K562 (cell line): Measurements from ENCODE around the gene ANHX. TPM values are rescaled to one million over a fixed set of nuclear protein-coding genes. Genes with fewer than 3 reads are reported as not detected.

Experiments used
- ATAC-seq: fragments of 200-7000 bp; cut with Tn5 transposase; 3 replicates; pipeline ENCODE4 v1.9.1; 2020; ENCODE audit warnings: moderate library complexity
- BruUV-seq: library from RNA; stranded (reverse); fragments of 400-500 nt; replicated peaks from 2 replicates; lab custom pipeline; 2021; lab: Mats Ljungman, UMichigan
- CTCF ChIA-PET: fragments of 300-600 bp; formaldehyde crosslinking; extraction: SDS; loops from one replicate; lab custom pipeline; 2021; ENCODE audit warnings: low intra/inter-chr PET ratio; lab: Yijun Ruan, JAX
- POLR2A ChIA-PET: fragments of 300-600, 350-650 bp; sonication (Branson Sonifier 250); formaldehyde crosslinking; extraction: SDS; loops from one replicate; lab custom pipeline; 2021; ENCODE audit warnings: antibody characterized with exemption, inconsistent platforms; lab: Yijun Ruan, JAX
- DNase-seq, 4 experiments: peaks; one replicate each; pipeline versions ENCODE4 v3.0.0 to v3.0.0-alpha.2; 2011 to 2018; ENCODE audit warnings: low spot score in 3 of 4, mixed read lengths in 3 of 4; ENCODE audit errors: extremely low read depth in 1 of 4
- FAIRE-seq: peaks from 2 replicates; lab custom pipeline; 2011; peaks lifted over from hg19 to GRCh38; lab: Jason Lieb, UNC
- H2AFZ ChIP-seq: 2 replicates; pipeline ENCODE4 v1.6.0; 2011; ENCODE audit warnings: low read depth, low read length, control low read depth, inconsistent platforms
- H3K27ac ChIP-seq: fragments of 200-600 bp; 3 replicates; pipeline ENCODE4 v1.8.0; 2011; ENCODE audit warnings: low read depth, mild to moderate bottlenecking, control low read depth, inconsistent platforms, low read length, moderate library complexity, mixed read lengths; ENCODE audit errors: extremely low read depth
- H3K27me3 ChIP-seq, 2 experiments: fragments of 300-600 bp in 1 of 2; 2 replicates in 1 of 2; 3 replicates in 1 of 2; pipeline versions ENCODE4 v1.6.0 to v1.8.0; 2011; ENCODE audit warnings: inconsistent platforms in 2 of 2, low read length in 2 of 2, mild to moderate bottlenecking in 1 of 2, mixed read lengths in 1 of 2, moderate library complexity in 1 of 2; ENCODE audit not compliant: control insufficient read depth in 2 of 2, insufficient read depth in 2 of 2
- H3K36me3 ChIP-seq: fragments of 300-600 bp; 3 replicates; pipeline ENCODE4 v1.8.0; 2011; ENCODE audit warnings: mild to moderate bottlenecking, low read length, inconsistent platforms; ENCODE audit not compliant: control insufficient read depth, insufficient read depth
- H3K4me1 ChIP-seq, 2 experiments: fragments of 200-600 bp in 1 of 2; replicated peaks in 1 of 2; 2 replicates in 1 of 2; 3 replicates in 1 of 2; pipeline versions ENCODE4 v1.5.1 to v1.8.0; 2011; ENCODE audit warnings: inconsistent platforms in 2 of 2, low read length in 2 of 2, mild to moderate bottlenecking in 1 of 2, mixed read lengths in 1 of 2, moderate library complexity in 1 of 2; ENCODE audit not compliant: control insufficient read depth in 2 of 2, insufficient read depth in 2 of 2
- H3K4me2 ChIP-seq: 2 replicates; pipeline ENCODE4 v1.6.1; 2011; ENCODE audit warnings: low read length, control low read depth, inconsistent platforms, mixed read lengths; ENCODE audit not compliant: insufficient read depth
- H3K4me3 ChIP-seq: fragments of 200-600 bp; sonication (generic), shearing (Covaris generic); 2 replicates; pipeline ENCODE4 v1.5.1; 2016; ENCODE audit warnings: control low read depth, inconsistent platforms
- H3K79me2 ChIP-seq: fragments of 200-600 bp; 3 replicates; pipeline ENCODE4 v1.8.0; 2011; ENCODE audit warnings: low read length, inconsistent platforms; ENCODE audit not compliant: control insufficient read depth, insufficient read depth
- H3K9ac ChIP-seq, 2 experiments: 2 replicates each; pipeline versions ENCODE4 v1.6.0 to v1.6.1; 2011; ENCODE audit warnings: low read depth in 2 of 2, low read length in 2 of 2, control low read depth in 1 of 2, inconsistent platforms in 1 of 2, mild to moderate bottlenecking in 1 of 2, mixed read lengths in 1 of 2; ENCODE audit not compliant: insufficient read depth in 1 of 2
- H3K9me1 ChIP-seq: one replicate; pipeline ENCODE4 v1.6.0; 2011; ENCODE audit warnings: inconsistent platforms, mild to moderate bottlenecking, low read length, moderate library complexity; ENCODE audit not compliant: control insufficient read depth, insufficient read depth
- H3K9me3 ChIP-seq: replicated peaks from 2 replicates; pipeline ENCODE4 v1.5.1; 2011; ENCODE audit warnings: low read depth, low read length, inconsistent platforms; ENCODE audit not compliant: control insufficient read depth, insufficient read depth
- H4K20me1 ChIP-seq: replicated peaks from 2 replicates; pipeline ENCODE4 v1.6.1; 2011; ENCODE audit warnings: low read length, inconsistent platforms, mixed read lengths; ENCODE audit not compliant: control insufficient read depth, insufficient read depth
- CBX5 ChIP-seq: IDR thresholded peaks from 2 replicates; pipeline ENCODE4 v1.6.1; 2014; ENCODE audit warnings: low read depth, borderline replicate concordance
- FUS ChIP-seq: fragments of 200-400 bp; formaldehyde crosslinking; optimal IDR thresholded peaks from 2 replicates; pipeline ENCODE3; 2017; ENCODE audit warnings: low read depth, low read length
- LARP7 ChIP-seq: fragments of 450-650 bp; IDR thresholded peaks from 2 replicates; pipeline ENCODE4 v1.6.1; 2016
- MCM3 ChIP-seq: fragments of 450-650 bp; IDR thresholded peaks from 2 replicates; pipeline ENCODE4 v1.6.1; 2016
- MYBL2 ChIP-seq, 2 experiments: fragments of 450-650 bp in 1 of 2; sonication (generic) in 1 of 2; formaldehyde crosslinking in 1 of 2; IDR thresholded peaks; 2 replicates each; pipeline versions ENCODE4 v1.6.1 to v1.8.1; 2017 to 2022; ENCODE audit warnings: borderline replicate concordance in 1 of 2, inconsistent platforms in 1 of 2, low read depth in 1 of 2, mild to moderate bottlenecking in 1 of 2, missing genetic modification reagents in 1 of 2, moderate library complexity in 1 of 2
- NFRKB ChIP-seq: fragments of 450-650 bp; IDR thresholded peaks from 2 replicates; pipeline ENCODE4 v1.6.1; 2016; ENCODE audit warnings: low read depth
- RBM25 ChIP-seq: fragments of 200-400 bp; formaldehyde crosslinking; IDR thresholded peaks from 2 replicates; pipeline ENCODE4 v1.6.1; 2018; ENCODE audit warnings: low read length, low read depth, moderate library complexity; ENCODE audit not compliant: severe bottlenecking
- TRIM24 ChIP-seq, 2 experiments: fragments of 450-650 bp; IDR thresholded peaks; 2 replicates each; pipeline ENCODE4 v1.6.1; 2016
- XRCC3 ChIP-seq: fragments of 450-650 bp; IDR thresholded peaks from 2 replicates; pipeline ENCODE4 v1.6.1; 2017; ENCODE audit warnings: mild to moderate bottlenecking, moderate library complexity
- ZEB2 ChIP-seq: fragments of 450-650 bp; IDR thresholded peaks from 2 replicates; pipeline ENCODE4 v1.6.1; 2016
- ZNF384 ChIP-seq: IDR thresholded peaks from 2 replicates; pipeline ENCODE4 v1.6.1; 2012; ENCODE audit warnings: low read depth, low read length, improper control_type of control experiment
- ZNF696 ChIP-seq: fragments of 250-450 bp; sonication (Bioruptor Pico); conservative IDR thresholded peaks from 2 replicates; pipeline ENCODE4 v1.4.0; 2020; ENCODE audit warnings: mild to moderate bottlenecking, moderate library complexity
- WGBS: fragments of 100-300 bp; shearing (Covaris generic); methylation state at CpG from one replicate; pipeline ENCODE4 v1.1.6; 2016; ENCODE audit warnings: low coverage, mixed read lengths; ENCODE audit not compliant: insufficient coverage; ENCODE audit errors: missing lambda C conversion rate; 5-methylcytosine and 5-hydroxymethylcytosine counted together
- in situ Hi-C: fragments of 300-500 bp; cut with MboI; formaldehyde crosslinking; loops from 4 replicates; pipeline ENCODE4 v1.15.0; 2018; ENCODE audit warnings: inconsistent platforms, mixed read lengths
- intact Hi-C: fragments of 100-400 bp; cut with micrococcal nuclease; formaldehyde crosslinking; loops from 2 replicates; pipeline ENCODE4 v1.14.2; 2022
- polyA plus RNA-seq, 8 experiments: library from polyadenylated mRNA; depleted of rRNA in 4 of 8; stranded (reverse) in 5 of 8; unstranded in 3 of 8; fragments of >200 nt; fragmentation: Nextera tagmentation in 2 of 8; fragmentation: Illumina TruSeq in 1 of 8; extraction: Ambion mirVana in 2 of 8; extraction: Trizol in 1 of 8; gene quantifications; 2 replicates each; pipeline versions ENCODE4 v1.2.1 to v1.2.3, GENCODE V29; 2011 to 2014; ENCODE audit warnings: inconsistent platforms in 1 of 8, missing spikeins in 1 of 8
- total RNA-seq, 7 experiments: library from RNA; depleted of rRNA in 6 of 7; stranded (reverse); fragments of >200 nt in 6 of 7; fragmentation: Illumina TruSeq in 2 of 7; extraction: Trizol in 2 of 7; gene quantifications; 2 replicates each; pipeline versions ENCODE4 v1.2.1 to v1.2.3, GENCODE V29; 2011 to 2021; ENCODE audit warnings: low replicate concordance in 1 of 7
- TF ChIP-seq, protein P1 (sequence below): fragments of 250-450 bp; sonication (Bioruptor Pico); IDR thresholded peaks from 2 replicates; pipeline ENCODE4 v1.8.0; 2022; ENCODE audit warnings: moderate library complexity, mild to moderate bottlenecking, inconsistent platforms
- TF ChIP-seq, protein P2 (sequence below): fragments of 450-650 bp; IDR thresholded peaks from 2 replicates; pipeline ENCODE4 v1.6.1; 2014; ENCODE audit warnings: low read depth, mild to moderate bottlenecking, moderate library complexity, borderline replicate concordance
- TF ChIP-seq, protein P3 (sequence below): fragments of 450-650 bp; IDR thresholded peaks from 2 replicates; pipeline ENCODE4 v1.6.1; 2018; ENCODE audit warnings: mild to moderate bottlenecking, low read depth; ENCODE audit not compliant: partially characterized antibody

ANHX gene
- total and polyA plus RNA-seq, 9 of the 15 experiments (the other 6 are each of a cell fraction or from before 2014, with no cell fraction given) = not detected

DNA sequence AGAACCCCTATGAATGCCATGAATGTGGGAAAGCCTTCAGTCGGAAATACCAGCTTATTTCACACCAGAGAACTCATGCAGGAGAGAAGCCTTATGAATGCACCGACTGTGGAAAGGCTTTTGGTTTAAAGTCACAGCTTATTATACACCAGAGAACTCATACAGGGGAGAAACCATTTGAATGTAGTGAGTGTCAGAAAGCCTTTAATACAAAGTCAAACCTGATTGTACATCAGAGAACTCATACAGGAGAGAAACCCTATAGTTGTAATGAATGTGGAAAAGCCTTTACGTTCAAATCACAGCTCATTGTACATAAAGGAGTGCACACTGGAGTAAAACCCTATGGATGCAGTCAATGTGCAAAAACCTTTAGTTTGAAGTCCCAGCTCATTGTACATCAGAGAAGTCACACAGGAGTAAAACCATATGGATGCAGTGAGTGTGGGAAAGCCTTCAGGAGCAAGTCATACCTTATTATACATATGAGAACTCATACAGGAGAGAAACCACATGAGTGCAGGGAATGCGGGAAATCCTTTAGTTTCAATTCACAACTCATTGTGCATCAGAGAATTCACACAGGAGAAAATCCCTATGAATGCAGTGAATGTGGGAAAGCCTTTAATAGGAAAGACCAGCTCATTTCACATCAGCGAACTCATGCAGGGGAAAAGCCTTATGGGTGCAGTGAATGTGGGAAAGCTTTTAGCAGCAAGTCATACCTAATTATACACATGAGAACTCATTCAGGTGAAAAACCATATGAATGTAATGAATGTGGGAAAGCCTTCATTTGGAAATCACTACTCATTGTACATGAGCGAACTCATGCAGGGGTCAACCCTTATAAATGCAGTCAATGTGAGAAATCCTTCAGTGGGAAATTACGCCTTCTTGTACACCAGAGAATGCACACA lies 32.1 kb downstream of the ANHX start (continued):
- TF ChIP-seq ZNF696 (CRISPR knock-in tag) (no peak), FUS (no peak)

DNA sequence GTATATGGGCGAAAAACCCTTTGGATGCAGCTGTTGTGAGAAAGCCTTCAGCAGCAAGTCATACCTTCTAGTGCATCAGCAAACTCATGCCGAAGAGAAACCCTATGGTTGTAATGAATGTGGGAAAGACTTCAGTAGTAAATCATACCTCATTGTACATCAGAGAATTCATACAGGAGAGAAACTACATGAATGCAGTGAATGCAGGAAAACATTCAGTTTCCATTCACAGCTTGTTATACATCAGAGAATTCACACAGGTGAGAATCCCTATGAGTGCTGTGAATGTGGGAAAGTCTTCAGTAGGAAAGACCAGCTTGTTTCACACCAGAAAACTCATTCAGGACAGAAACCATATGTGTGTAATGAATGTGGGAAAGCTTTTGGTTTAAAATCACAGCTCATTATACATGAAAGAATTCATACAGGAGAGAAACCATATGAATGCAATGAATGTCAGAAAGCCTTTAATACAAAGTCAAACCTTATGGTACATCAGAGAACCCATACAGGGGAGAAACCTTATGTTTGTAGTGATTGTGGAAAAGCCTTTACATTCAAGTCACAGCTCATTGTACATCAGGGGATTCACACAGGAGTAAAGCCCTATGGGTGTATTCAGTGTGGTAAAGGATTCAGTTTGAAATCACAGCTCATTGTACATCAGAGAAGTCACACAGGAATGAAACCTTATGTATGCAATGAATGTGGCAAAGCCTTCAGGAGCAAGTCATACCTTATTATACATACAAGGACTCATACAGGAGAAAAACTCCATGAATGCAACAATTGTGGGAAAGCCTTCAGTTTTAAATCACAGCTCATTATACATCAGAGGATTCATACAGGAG lies 33.0 kb downstream of the ANHX start:
- CTCF ChIA-PET = no interaction called here
- H3K9me1 ChIP-seq = no peaks in the 10 kb centered on the region
- no peaks in the 10 kb centered on the region for H3K27me3 ChIP-seq
- H3K4me3 ChIP-seq = no peak overlapping the region
- in situ Hi-C loops = no loop called here
- H3K4me1 ChIP-seq = no peaks in the 10 kb centered on the region
- intact Hi-C loops = no loop called here
- H3K9ac ChIP-seq = no peak overlapping the region
- no peak overlapping the region for H3K27ac ChIP-seq
- BruUV-seq = no TSS peak
- H3K79me2 ChIP-seq = no peaks in the 10 kb centered on the region
- H3K36me3 ChIP-seq = peaks cover 23% of the 10 kb centered on the region
- H3K4me2 ChIP-seq = no peak overlapping the region
- WGBS = 95% methylated on average over 2 of the region's 2 CpGs
- no peaks in the 10 kb centered on the region for H4K20me1 ChIP-seq
- no peak for DNase-seq
- peaks cover 40% of the 10 kb centered on the region for H3K9me3 ChIP-seq
- ATAC-seq = no peak
- no peak overlapping the region for H2AFZ ChIP-seq
- FAIRE-seq = no peak
- POLR2A ChIA-PET = no interaction called here
- TF ChIP-seq ZNF384 (no peak), TRIM24 (IDR thresholded peaks at IDR 0.05) (peak in 1 of 2 experiments; percentile 32; a peak in 1 of 4 replicates), MCM3 (no peak), LARP7 (no peak), NFRKB (peak; percentile 36; the same call in 1 of the 2 replicates), XRCC3 (peak; percentile 78; the same call in 1 of the 2 replicates), RBM25 (peak; percentile 57), MYBL2 (IDR thresholded peaks at IDR 0.05; ENCODE audit: low read depth) (no peak), MYBL2 (CRISPR knock-in tag; IDR thresholded peaks at IDR 0.05; ENCODE audit: borderline replicate concordance) (no peak), ZEB2 (peak; percentile 62), CBX5 (peak; percentile 56; the same call in 1 of the 2 replicates)
- TF ChIP-seq, protein P1, sequence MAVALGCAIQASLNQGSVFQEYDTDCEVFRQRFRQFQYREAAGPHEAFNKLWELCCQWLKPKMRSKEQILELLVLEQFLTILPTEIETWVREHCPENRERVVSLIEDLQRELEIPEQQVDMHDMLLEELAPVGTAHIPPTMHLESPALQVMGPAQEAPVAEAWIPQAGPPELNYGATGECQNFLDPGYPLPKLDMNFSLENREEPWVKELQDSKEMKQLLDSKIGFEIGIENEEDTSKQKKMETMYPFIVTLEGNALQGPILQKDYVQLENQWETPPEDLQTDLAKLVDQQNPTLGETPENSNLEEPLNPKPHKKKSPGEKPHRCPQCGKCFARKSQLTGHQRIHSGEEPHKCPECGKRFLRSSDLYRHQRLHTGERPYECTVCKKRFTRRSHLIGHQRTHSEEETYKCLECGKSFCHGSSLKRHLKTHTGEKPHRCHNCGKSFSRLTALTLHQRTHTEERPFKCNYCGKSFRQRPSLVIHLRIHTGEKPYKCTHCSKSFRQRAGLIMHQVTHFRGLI = no peak
- TF ChIP-seq, protein P2, sequence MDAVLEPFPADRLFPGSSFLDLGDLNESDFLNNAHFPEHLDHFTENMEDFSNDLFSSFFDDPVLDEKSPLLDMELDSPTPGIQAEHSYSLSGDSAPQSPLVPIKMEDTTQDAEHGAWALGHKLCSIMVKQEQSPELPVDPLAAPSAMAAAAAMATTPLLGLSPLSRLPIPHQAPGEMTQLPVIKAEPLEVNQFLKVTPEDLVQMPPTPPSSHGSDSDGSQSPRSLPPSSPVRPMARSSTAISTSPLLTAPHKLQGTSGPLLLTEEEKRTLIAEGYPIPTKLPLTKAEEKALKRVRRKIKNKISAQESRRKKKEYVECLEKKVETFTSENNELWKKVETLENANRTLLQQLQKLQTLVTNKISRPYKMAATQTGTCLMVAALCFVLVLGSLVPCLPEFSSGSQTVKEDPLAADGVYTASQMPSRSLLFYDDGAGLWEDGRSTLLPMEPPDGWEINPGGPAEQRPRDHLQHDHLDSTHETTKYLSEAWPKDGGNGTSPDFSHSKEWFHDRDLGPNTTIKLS = no peak
- TF ChIP-seq, protein P3, sequence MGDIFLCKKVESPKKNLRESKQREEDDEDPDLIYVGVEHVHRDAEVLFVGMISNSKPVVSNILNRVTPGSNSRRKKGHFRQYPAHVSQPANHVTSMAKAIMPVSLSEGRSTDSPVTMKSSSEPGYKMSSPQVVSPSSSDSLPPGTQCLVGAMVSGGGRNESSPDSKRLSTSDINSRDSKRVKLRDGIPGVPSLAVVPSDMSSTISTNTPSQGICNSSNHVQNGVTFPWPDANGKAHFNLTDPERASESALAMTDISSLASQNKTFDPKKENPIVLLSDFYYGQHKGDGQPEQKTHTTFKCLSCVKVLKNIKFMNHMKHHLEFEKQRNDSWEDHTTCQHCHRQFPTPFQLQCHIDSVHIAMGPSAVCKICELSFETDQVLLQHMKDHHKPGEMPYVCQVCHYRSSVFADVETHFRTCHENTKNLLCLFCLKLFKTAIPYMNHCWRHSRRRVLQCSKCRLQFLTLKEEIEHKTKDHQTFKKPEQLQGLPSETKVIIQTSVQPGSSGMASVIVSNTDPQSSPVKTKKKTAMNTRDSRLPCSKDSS = peak; percentile 91
